ENCODE data around the gene CACHD1.

DNA sequence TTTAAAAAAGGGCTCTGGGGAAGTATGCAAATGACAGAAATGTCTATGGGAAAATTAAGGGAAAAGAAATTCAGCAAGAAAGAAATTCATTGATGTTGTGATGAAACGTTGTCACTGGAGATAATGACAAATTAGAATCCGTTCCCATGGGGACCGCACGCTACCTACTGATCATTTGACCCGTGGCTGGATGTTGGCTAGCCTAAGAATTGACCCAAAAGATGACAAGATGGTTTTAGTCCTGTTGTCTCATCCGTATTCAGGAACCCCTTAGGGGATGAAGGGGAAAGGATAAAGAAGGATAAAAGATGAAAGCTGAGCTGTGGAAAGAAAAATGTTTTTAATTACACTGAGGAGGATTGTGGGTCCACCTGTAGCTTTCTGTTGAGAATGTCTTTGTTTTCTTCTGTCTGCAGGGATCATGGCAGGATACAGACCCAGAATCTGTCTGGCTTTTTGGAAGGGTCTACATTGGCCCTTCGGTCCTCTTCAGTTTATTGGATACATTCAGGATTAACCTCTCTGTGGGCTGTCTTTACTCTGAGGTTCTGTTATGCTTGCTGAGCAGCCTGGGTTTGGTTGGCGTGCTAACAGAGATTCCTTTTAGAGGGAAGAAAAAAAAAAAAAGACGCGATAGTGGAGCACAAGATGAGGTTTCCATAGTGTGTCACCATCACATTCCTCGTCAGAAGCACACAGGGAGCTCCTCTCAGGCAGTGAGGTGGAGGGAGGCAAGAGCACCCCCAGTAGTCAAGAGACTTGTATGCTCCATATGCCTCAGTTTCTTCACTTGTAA is 106.2 kb downstream of the CACHD1 start:
- no peak for TF ChIP-seq ZFP36 (IDR thresholded peaks at IDR 0.05; ENCODE audit: borderline replicate concordance, partially characterized antibody)
- TF ChIP-seq, protein P1, sequence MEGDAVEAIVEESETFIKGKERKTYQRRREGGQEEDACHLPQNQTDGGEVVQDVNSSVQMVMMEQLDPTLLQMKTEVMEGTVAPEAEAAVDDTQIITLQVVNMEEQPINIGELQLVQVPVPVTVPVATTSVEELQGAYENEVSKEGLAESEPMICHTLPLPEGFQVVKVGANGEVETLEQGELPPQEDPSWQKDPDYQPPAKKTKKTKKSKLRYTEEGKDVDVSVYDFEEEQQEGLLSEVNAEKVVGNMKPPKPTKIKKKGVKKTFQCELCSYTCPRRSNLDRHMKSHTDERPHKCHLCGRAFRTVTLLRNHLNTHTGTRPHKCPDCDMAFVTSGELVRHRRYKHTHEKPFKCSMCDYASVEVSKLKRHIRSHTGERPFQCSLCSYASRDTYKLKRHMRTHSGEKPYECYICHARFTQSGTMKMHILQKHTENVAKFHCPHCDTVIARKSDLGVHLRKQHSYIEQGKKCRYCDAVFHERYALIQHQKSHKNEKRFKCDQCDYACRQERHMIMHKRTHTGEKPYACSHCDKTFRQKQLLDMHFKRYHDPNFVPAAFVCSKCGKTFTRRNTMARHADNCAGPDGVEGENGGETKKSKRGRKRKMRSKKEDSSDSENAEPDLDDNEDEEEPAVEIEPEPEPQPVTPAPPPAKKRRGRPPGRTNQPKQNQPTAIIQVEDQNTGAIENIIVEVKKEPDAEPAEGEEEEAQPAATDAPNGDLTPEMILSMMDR (IDR thresholded peaks at IDR 0.05): no peak
- TF ChIP-seq, protein P2, sequence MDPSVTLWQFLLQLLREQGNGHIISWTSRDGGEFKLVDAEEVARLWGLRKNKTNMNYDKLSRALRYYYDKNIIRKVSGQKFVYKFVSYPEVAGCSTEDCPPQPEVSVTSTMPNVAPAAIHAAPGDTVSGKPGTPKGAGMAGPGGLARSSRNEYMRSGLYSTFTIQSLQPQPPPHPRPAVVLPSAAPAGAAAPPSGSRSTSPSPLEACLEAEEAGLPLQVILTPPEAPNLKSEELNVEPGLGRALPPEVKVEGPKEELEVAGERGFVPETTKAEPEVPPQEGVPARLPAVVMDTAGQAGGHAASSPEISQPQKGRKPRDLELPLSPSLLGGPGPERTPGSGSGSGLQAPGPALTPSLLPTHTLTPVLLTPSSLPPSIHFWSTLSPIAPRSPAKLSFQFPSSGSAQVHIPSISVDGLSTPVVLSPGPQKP (IDR thresholded peaks at IDR 0.05; ENCODE audit: low read depth, low read length): no peak
- TF ChIP-seq KDM1A (IDR thresholded peaks at IDR 0.05; ENCODE audit: low read depth): no peak
- no peak for TF ChIP-seq RAD21 (conservative IDR thresholded peaks at IDR 0.05 in 1 of 2, IDR thresholded peaks at IDR 0.05 in 1 of 2)
- TF ChIP-seq, protein P3, sequence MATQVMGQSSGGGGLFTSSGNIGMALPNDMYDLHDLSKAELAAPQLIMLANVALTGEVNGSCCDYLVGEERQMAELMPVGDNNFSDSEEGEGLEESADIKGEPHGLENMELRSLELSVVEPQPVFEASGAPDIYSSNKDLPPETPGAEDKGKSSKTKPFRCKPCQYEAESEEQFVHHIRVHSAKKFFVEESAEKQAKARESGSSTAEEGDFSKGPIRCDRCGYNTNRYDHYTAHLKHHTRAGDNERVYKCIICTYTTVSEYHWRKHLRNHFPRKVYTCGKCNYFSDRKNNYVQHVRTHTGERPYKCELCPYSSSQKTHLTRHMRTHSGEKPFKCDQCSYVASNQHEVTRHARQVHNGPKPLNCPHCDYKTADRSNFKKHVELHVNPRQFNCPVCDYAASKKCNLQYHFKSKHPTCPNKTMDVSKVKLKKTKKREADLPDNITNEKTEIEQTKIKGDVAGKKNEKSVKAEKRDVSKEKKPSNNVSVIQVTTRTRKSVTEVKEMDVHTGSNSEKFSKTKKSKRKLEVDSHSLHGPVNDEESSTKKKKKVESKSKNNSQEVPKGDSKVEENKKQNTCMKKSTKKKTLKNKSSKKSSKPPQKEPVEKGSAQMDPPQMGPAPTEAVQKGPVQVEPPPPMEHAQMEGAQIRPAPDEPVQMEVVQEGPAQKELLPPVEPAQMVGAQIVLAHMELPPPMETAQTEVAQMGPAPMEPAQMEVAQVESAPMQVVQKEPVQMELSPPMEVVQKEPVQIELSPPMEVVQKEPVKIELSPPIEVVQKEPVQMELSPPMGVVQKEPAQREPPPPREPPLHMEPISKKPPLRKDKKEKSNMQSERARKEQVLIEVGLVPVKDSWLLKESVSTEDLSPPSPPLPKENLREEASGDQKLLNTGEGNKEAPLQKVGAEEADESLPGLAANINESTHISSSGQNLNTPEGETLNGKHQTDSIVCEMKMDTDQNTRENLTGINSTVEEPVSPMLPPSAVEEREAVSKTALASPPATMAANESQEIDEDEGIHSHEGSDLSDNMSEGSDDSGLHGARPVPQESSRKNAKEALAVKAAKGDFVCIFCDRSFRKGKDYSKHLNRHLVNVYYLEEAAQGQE (IDR thresholded peaks at IDR 0.05): no peak
- TF ChIP-seq POLR2A (IDR thresholded peaks at IDR 0.05; ENCODE audit: low read length): no peak
- TF ChIP-seq KDM5A (IDR thresholded peaks at IDR 0.05): no peak
- TF ChIP-seq, protein P4, sequence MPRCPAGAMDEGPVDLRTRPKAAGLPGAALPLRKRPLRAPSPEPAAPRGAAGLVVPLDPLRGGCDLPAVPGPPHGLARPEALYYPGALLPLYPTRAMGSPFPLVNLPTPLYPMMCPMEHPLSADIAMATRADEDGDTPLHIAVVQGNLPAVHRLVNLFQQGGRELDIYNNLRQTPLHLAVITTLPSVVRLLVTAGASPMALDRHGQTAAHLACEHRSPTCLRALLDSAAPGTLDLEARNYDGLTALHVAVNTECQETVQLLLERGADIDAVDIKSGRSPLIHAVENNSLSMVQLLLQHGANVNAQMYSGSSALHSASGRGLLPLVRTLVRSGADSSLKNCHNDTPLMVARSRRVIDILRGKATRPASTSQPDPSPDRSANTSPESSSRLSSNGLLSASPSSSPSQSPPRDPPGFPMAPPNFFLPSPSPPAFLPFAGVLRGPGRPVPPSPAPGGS (IDR thresholded peaks at IDR 0.05): no peak
- no peak for TF ChIP-seq RNF2 (IDR thresholded peaks at IDR 0.05; ENCODE audit: borderline replicate concordance, low read depth)
- TF ChIP-seq MYC (IDR thresholded peaks at IDR 0.05; ENCODE audit: borderline replicate concordance, low read length): no peak
- no peak for TF ChIP-seq EP300 (IDR thresholded peaks at IDR 0.05)
- no peak for TF ChIP-seq JUN (IDR thresholded peaks at IDR 0.05)
